Islet precursor cell (in vitro differentiated cells): ENCODE measurements around the gene DCLK1.

Experiments used
- DNase-seq: peaks from one replicate; pipeline ENCODE4 v3.0.0-alpha.2; 2018

Gene DCLK1

DNA sequence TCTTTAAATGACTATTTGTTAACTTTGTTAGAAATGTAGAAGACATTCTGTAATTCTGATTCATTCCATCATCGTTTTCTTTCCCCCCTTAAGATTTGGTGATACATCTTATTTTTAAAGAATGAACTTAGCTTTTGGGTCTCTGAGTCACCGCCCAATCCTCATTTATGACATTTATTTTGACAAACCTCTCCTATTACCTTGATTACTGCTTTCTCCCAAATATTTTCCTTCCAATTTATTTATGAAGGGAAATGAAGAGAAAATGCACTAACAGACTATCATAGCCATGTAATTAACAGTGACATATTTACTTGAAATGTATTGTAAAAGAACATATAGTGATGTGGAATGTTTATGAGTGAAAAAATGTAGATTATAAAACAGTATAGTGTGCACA, 241.6 kb downstream of the DCLK1 start:
- DNase-seq, result no peak

DNA sequence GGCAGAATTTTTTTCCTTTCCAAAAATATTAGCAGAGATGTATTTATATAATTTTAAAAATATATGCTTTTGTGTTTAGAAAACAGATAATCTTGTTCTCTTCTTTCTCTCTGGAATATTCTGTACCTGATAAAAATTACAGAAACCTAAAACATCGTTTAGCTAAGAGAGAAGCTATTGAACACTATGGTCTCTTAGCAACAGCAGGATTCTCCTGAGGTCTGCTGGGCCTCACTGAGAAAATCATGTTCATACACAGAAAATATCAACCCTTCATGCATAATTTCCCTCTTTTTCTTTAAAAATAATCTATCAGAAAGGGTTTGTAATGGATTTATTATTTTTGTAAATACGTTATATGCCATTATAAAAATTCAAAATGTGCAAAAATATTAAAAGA, 242.2 kb downstream of the DCLK1 start:
- DNase-seq, result no peak

DNA sequence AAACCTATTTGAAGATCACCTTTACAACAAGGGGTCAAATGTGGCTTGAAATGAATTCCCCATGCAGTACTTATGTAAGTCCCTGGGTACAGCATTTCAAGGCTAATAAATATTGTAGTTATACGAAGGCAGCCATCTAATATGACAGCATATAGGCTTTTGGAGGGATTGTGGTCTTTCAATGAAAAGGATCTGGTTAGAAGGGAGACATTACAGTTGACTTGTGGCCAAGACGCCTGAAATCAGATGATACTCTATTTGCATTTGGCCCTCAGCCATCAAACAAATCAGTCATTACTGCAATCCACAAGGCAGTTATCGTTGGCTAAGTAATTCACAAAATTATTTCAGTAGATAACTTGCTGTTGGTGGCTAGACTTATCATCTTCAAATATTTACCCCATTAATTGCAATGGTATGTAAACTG, 242.7 kb downstream of the DCLK1 start:
- DNase-seq, result no peak

DNA sequence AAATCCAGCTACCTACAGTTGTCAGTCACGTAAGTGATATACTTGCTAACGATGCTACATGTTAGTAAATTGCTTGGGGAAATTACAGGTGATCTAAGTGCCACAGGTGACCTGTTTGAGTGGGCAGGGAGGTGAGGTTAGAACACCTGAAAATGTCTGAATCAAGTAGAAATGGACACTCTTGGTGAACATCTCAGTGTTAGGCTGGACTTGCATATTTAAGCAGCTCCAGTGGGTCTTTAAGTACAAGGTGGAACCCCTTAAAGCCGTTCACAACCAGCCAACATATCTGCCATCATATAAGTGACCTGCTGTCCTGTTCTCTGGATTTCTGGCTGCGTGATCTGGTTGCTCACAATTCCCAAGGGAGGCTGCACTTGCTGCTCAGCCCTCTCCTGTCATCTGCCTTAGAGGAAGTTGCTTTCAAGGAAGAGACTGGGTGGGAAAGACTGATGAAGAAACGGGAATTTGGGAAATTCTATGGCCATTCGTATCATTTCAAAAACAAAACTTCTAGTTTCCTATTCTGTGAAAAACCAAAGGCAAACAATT, 244.0 kb downstream of the DCLK1 start:
- DNase-seq, result no peak

DNA sequence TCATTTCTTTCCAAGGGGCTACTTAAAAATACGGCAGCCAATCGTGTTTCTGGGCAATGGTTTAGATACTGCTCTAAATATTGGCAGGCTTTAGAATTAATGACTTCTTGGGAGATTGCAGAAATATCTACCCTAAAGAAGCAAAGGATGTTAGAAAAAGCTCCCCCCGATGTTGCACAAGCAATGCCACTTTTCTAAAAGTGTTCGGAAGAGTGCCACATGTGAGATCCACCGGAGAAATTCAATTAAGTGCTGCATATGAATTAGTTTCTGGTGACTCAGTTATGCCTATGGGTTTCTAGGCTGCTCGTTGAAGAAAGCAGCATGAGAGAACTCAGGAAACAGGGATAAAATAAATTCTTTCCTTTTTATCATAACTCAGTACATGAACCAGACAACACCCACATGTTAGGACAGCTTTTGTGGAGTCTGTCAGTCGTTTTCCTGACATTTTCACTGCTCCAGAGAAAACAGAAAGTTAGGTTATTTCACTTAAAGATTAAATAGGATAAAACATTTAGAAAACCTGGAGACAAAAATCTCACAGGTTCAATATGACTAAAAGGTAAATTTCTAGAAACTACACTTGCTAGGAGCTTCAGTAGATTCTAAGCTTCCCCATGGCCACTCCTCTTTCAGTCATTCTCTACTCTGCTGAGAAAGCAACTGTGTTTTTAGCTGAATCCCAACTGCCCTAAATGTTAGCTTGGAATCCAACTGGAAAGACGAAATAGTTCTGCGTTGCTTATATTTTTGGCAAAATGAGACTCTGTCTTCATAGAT, 244.7 kb downstream of the DCLK1 start:
- no peak for DNase-seq

DNA sequence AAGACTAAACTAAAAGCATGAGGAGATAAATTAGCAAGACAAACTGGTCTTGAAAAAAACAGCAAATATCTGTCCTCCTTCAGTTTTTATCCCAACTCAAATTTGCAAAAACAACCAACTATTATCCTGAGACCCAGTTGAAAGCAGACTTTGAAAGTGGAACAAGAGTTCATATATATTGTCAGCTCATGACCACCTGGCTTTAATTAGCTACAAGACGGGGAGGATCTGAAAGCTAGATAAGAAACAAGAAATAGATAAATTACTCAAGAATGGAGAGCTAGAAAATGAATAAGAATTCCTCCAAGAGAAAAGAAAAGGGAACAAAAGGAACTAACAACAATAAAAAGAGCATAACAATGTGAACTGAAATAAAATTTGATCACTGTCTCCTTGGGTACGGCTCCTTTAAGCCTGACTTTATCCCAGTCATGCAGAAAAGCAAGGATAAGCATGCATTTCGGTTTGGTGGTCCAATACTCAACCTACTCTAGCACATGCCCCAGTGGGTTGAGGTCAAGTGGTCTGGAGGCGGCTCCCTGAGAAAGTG, 246.9 kb downstream of the DCLK1 start:
- no peak for DNase-seq

DNA sequence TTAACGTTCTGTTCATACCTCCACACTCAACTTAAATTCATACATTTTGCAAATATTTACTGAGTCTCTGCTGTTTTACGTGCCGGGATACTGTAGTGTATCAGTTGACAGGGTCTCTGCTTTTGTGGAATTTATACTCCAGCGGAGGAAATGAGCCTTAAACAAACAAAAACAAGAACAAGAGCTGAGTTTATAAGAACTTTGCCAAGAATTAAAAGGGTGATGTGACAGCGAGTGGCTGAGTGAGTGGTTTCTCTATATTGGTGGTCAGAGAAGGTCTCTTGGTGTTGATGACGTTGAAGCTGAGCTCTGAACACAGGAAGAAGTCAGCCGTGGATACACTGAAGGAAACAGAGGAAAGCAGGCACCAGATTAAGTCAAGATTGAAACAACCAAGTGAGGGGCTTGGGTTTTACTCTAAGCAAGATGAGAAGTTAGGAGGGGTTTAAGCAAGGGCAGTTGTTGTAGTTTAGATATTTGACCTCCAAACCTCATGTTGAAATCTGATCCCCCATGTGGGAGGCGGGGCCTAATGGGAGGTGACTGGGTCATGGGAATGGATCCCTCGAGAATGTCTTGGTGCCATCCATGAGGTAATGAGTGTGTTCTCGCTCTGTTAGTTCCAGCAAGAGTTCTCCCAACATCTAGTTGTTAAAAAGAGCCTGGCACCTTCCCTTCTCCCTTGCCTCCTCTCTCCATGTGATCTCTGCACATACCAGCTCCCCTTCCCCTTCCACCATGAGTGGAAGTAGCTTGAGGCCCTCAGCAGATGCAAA, 248.3 kb downstream of the DCLK1 start:
- no peak for DNase-seq

DNA sequence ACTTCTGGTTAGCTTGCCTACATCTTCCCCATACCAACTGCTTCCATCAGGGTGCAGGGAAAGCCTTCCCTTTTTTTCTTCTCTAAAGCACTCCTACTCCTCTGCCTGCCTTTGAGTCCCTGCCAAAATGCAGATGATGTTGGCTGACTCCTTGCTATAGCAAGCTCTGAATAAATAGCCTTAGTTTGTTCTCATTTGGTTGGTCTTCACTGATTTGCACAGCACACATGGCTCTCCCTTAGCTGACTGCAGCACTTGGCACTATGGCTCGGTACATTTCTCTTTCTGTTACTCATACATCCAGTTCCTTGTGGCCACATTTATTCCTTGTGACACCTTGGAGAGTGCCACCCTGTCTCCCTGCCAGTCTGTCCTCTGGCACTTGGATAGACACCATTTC, 249.8 kb downstream of the DCLK1 start:
- no peak for DNase-seq

DNA sequence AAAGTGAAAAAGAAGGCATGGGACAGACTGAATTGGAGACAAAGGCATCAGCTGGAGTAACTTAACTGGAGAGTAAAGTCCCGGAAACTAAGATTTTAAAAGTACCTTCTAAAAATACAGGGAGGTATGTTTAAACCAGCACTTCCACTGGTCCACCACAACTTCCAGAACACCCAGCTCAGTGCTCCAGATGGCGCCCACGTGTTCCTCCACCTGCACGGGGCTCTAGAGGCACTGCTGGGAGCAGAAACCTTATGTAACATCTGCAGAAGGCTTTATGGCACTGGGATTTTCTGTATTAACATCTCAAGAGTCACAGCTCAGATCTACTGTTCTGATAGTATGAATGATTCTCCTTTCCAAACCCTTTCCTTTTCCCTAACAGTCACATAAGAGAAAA, 252.1 kb downstream of the DCLK1 start:
- DNase-seq, result no peak

DNA sequence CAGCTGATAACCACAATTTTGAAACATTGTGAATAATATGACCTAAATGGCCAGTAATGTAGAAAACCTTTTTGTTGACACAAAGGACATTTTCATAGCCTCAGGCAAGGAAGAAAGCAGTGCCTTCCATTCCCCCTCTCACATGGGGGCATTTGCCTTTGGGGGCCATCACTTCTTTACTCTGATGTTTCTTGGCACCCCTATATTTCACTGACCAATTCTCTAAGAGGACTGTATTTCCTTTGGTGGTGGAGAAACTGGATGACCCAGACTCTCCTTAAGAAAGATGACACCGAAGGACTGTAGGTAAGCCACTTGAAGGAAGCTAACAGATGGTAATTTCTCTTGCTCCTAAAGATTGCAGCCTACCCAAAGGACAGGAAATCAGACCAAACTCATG, 254.6 kb downstream of the DCLK1 start:
- DNase-seq, result no peak

DNA sequence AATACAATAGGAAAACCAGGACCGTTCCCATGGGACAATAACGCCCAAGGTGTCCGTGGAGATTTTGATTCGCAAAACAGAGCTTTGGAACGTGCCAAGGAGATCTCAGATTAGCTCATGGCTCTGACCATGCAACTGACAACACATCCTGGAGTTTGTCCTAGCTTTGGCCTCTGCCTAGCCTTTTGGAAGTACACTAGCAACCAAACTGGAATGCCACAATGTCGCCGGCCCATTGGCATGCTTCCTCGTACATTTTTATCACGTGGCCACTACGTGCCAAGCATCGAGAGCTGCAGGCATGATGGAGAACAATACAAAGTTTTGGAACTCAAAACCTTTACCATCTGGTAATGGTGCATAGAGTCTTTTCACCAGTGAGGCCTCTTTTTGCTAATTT, 256.5 kb downstream of the DCLK1 start:
- DNase-seq, result no peak

DNA sequence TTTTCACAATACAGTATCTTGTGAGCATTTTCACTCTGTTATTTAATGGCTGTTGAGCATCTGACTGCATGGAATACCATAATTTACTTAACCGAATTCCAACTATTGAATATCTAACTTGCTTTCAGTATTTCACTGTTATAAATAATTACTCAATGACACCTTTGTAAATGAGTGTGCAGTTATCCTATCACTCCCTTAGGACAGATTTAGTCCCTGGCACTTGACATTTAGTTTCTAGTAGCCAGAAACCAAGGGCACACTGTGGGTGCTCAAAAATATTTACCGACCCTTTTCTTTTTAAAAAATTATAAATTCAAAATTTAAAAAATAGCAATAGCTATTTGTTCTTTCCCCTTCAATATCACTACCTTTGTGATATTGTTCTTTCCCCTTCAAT, 258.8 kb downstream of the DCLK1 start:
- no peak for DNase-seq

DNA sequence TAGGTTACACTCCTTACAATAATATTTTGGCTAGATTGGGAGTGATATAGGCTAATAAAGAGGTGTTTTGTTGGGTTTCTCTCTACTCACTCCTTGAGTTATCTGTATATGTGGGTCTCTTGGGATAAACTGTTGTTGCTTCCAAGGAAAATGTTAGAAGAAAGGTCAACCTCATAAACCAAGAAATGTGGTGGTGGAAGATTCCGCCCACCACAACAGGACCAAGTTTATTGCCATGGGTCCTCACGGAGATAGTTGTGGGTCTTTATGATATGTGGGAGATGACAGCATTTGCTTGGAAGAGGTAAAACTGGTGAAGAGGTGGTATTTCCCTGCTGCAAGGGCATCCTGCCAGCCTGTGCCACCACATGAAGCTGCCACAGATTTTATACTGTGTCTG, 259.6 kb downstream of the DCLK1 start:
- no peak for DNase-seq

DNA sequence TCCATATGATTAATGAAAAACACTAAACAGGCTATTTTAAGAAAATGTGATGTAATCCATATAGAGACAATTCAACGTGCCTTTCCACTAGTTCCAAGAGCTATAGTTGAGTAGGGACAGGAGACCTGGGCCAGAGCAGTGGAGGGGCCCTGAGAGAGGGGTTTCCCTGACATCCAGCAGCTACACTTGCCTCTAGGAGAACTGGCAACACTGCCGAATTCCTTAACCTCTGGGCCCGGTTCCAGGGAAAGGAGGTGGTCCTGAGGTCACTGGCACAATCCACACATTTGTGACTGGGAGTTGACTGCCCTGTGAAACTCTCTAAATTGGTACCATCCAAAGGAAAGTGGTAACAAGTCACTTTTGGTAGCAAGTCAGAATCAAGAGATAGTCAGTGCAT, 264.4 kb downstream of the DCLK1 start:
- DNase-seq, result no peak

DNA sequence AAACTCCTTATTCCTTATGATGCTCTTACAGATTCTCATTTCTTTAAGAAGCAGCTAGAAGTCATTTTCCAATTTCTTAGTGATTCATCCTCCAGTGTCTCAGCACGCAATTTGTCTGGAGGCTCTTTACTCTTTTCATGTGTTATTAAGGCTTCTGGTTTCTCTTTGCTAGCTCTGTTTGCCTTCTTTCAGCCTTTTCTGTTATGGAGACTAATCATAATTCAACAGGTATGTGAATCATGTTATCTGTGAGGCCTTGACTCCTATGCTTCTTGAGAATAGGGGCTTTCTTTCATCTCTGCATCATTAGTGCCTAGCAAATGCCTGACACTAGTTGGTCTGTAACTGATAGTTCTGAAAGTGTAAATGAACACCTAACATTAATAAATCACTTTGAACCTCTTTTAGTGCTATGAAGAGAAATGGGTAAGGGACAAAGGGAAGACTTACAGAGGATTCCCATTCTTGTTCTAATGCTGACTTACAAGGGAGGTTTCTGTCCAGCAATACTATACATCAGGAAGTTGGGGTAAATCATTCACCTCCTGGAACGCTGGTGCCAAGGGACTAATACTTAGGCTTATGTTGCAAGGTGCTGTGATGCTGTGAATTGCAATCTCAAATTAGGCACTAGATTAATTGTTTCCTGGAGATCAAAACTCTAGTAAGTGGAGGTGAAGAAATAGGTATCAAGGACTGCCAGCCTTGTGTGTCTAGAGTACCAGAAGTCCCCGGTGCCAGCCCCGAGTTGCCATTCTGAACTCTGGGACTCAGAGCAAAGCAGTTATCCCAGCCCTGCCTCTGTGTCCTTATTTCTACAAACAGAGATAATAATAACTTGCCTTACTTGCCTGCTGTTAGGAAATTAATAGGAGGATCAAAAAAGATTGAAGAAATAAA, 265.6 kb downstream of the DCLK1 start:
- no peak for DNase-seq

DNA sequence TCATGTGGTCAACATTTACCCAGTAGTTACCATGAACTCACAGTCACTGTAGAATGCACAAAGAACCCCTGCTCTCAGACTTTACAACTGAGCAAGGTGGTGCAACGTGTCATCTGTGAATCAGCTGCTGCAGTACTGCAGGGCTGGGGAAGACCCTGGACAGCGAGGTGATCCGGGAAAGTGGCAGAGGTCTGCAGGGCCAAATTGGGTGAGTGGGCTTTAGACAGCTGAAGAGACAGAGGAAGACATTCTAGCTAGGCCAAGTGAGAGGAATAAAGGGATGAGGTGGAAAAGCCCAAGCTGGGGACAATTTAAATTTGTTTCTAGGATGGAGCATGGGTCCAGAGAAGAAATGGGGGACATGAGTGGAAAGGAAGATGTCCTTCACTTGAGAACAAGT, 270.5 kb downstream of the DCLK1 start:
- DNase-seq, result no peak

DNA sequence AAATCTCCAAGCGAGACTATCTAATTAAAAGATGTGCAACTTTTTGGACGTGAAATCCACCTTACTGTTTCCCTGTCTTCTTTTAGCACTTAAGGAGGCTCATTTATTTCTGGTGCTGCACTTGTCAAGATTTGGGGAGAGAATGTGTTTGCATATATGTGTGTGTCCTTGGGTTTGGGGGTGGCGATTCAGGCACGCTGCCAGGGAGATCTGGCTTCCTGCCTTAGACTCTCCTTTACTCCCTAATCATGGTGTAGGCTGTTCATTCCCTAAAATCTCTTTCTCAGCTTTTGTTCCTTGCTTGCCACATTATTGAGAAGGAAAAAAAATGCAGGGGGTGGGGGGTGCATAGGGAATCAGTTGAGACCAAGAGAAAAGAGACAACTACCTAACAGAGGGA, 271.2 kb downstream of the DCLK1 start:
- DNase-seq, result no peak

DNA sequence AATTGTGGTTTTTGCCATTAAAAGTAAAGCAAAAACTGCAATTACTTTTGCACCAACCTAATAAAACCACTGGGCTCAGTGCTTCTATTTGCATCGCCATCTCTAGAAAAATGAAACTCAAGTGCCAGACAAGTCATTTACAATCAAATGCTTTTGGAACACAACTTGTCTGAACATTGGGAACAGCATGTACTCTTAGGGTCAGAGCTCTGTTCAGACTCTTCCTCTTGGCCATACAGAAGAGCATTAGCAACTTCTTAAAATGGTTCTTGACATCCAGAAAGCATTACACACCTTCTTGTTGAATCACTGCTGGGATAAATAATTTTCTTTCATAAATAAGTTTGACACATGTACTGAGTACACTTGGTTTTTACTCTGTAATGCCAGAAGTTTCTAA, 272.5 kb downstream of the DCLK1 start:
- DNase-seq, result no peak

DNA sequence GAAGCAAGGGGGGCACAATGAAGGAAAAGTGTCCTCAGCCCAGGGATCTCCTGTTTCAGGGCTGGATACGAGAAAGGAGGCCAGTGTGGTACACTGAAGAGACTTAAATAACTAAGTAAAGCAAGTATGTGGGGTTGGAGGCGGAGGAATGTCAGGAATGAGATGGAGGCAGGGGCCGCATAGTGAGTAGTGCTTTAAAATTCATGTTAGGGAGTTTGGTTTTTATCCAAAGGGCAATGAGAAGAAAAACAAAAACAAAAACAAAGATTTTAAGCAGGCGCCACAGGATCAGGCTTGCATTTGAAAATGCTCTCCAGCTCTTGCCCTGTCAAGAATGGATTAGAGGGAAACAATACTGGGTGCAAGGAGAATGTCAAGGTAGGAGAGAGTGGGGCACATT, 273.4 kb downstream of the DCLK1 start:
- peak; percentile 77 for DNase-seq

DNA sequence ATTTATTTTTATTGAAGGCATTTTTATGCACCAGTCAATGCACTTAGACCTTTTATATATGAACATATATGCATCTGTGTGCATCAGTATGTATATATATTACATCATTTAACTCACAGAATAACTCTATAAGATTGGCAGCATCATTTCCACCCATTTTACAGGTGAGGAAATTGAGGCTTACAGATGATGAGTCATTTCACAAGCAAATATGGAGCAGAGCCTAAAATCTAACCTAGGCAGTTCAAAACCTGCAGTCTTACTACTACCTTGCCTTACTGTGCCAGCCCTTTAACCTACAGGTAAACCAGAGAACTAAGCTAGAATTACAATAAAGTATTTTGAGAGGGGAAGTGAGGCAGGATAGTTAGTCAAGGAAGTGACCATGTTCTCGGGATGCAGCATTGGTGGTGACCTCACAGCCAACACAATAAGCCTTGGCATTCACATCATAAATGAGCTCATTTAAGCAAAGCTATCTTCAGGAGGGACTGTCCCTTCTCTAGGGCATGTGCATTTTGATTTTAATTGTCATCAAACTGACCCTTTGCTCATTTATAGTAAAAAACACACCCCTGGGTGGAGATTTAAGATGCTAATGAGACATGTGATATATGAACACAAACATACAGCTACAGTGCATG, 274.3 kb downstream of the DCLK1 start:
- no peak for DNase-seq

DNA sequence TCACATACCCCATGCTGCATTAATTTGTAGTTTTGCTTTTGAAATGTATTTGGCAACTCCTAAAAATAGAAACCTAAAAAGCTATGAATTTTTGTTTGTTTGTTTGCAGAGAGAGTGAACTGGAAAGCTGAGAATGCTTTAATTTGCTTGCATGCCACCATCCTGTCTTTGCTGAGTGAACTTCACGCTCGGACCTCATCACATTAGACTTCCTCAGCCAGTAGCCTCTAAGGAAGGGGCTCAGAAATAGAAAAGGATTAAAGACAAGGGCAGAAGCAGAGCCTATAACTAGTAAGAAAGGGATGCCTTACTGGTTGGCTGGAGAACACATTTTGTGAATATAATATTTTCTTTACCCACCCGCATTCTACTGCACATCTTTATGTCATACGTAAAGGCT, 275.1 kb downstream of the DCLK1 start:
- no peak for DNase-seq

DNA sequence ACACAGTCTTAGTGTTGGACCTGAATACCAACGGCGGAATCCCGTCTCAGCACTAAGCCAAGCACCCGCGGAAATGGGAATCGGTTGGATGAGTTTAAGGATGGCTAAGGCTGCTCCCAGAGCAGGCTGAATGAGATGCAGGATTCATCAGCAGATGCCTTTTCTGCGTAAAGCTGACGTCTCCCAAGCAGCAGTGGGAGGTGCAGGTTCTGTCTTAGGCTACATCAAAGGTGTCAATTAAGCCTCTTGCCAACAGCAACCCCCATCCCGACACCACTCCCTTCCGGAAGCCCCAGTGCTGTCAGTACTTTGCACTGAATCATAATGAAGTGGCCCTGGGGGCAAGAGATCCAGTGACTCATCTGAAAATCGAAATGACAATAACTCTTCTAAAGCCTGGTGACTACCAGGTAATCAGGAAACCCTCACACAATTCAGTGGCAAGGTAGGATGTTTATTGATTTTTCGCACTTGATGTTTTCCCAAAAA, 275.6 kb downstream of the DCLK1 start:
- peak; percentile 92 for DNase-seq
